ENCODE results near the gene TP53RK. TPM values are rescaled to one million over a fixed set of nuclear protein-coding genes. Genes with fewer than 3 reads are reported as not detected.

Gene TP53RK
- total RNA-seq, 4 donors from 2014 or later = 7.4 to 12.1 (median 10.6) TPM

DNA sequence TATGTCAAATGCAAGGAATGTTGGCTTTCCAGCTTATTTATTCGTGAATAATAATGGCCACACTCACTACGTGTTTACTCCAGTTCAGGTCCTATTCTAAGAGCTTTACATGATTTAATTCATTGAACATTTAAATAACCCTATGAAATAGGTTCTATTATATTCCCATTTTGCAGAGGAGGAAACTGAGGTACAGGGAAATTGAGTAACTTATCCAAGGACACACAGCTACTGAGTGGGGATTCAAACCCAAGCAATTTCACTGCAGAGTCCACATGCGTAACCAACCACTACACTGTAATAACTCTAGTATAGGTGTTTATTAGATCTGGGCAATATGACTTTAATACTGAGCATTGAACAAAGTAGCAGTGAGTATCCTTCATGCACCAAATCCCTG is 25.7 kb downstream of the TP53RK start:
- TF ChIP-seq, protein P1, sequence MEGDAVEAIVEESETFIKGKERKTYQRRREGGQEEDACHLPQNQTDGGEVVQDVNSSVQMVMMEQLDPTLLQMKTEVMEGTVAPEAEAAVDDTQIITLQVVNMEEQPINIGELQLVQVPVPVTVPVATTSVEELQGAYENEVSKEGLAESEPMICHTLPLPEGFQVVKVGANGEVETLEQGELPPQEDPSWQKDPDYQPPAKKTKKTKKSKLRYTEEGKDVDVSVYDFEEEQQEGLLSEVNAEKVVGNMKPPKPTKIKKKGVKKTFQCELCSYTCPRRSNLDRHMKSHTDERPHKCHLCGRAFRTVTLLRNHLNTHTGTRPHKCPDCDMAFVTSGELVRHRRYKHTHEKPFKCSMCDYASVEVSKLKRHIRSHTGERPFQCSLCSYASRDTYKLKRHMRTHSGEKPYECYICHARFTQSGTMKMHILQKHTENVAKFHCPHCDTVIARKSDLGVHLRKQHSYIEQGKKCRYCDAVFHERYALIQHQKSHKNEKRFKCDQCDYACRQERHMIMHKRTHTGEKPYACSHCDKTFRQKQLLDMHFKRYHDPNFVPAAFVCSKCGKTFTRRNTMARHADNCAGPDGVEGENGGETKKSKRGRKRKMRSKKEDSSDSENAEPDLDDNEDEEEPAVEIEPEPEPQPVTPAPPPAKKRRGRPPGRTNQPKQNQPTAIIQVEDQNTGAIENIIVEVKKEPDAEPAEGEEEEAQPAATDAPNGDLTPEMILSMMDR (IDR thresholded peaks at IDR 0.05) = no peak
- TF ChIP-seq POLR2A (IDR thresholded peaks at IDR 0.05) = no peak
- Histone ChIP-seq H3K27me3 (no peaks in the 10 kb centered on the region), H3K9me3 (no peaks in the 10 kb centered on the region), H3K36me3 (no peaks in the 10 kb centered on the region), H3K27ac (no peak overlapping the region), H3K4me1 (no peaks in the 10 kb centered on the region), H3K4me3 (no peak overlapping the region)
- DNase-seq = no peak

DNA sequence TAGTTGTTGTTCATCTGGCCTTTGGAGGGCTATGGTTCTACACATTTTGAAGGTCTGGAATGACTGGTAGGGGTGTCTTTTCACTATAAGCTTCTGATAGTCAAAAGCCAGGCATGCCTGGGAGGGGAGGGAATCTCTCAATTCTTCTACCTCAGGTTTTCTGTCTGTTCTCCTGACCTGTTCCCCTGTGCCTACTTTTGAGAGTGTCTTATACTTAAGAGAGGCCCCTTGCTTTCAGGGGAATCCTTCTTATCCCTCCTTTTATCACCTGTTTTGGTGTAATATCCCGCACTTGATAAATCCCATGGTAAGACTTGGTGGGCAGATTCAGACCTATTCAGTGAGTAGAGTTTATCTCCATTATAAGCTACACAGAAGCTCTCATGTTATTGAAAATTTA is 27.6 kb downstream of the TP53RK start:
- H3K4me1 ChIP-seq = no peaks in the 10 kb centered on the region
- DNase-seq = no peak
- TF ChIP-seq POLR2A (IDR thresholded peaks at IDR 0.05) = no peak
- TF ChIP-seq, protein P1 (IDR thresholded peaks at IDR 0.05) = no peak
- no peaks in the 10 kb centered on the region for H3K36me3 ChIP-seq
- H3K4me3 ChIP-seq = no peak overlapping the region
- H3K27me3 ChIP-seq = no peaks in the 10 kb centered on the region
- no peak overlapping the region for H3K27ac ChIP-seq
- no peaks in the 10 kb centered on the region for H3K9me3 ChIP-seq

DNA sequence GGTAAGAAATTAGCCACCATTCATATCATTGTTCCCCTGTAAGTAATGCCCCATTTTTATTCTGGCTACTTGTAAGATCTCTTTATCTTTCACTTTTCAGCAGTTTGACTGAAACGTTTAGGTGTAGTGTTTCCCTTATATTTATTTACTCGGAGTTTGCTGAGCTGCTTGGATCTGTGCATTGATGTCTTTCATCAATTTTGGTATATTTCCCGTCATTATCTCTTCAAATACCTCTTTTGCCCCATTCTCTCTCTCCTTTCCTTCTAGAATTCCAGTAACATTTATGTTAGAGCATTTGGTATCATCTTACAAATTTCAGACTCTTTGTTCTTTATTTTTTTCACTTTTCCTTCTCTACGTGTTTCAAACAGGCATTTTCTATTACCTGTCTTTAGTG is 28.8 kb downstream of the TP53RK start:
- TF ChIP-seq, protein P1 (IDR thresholded peaks at IDR 0.05) = no peak
- TF ChIP-seq POLR2A (IDR thresholded peaks at IDR 0.05) = no peak
- Histone ChIP-seq H3K9me3 (no peaks in the 10 kb centered on the region), H3K27ac (no peak overlapping the region), H3K4me1 (no peaks in the 10 kb centered on the region), H3K36me3 (no peaks in the 10 kb centered on the region), H3K27me3 (no peaks in the 10 kb centered on the region), H3K4me3 (no peak overlapping the region)
- DNase-seq = no peak

DNA sequence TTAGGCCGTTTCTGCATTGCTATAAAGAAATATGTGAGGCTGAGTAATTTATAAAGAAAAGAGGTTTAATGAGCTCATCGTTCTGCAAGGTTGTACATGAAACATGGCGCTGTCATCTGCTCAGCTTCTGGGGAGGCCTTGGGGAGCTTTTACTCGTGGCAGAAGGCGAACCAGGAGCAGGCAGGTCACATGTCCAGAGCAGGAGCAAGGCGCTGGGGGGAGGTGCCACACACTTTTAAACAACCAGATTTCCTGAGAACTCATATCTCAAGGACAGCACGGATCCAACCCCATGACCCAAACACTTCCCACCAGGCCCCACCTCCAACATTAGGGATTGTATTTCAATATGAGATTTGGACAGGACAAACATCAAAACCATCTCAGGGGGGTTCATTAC is 31.6 kb downstream of the TP53RK start:
- H3K27me3 ChIP-seq = no peaks in the 10 kb centered on the region
- H3K4me1 ChIP-seq = no peaks in the 10 kb centered on the region
- TF ChIP-seq, protein P1 (IDR thresholded peaks at IDR 0.05) = no peak
- TF ChIP-seq POLR2A (IDR thresholded peaks at IDR 0.05) = no peak
- H3K27ac ChIP-seq = no peak overlapping the region
- H3K4me3 ChIP-seq = no peak overlapping the region
- DNase-seq = no peak
- no peaks in the 10 kb centered on the region for H3K36me3 ChIP-seq
- H3K9me3 ChIP-seq = no peaks in the 10 kb centered on the region

DNA sequence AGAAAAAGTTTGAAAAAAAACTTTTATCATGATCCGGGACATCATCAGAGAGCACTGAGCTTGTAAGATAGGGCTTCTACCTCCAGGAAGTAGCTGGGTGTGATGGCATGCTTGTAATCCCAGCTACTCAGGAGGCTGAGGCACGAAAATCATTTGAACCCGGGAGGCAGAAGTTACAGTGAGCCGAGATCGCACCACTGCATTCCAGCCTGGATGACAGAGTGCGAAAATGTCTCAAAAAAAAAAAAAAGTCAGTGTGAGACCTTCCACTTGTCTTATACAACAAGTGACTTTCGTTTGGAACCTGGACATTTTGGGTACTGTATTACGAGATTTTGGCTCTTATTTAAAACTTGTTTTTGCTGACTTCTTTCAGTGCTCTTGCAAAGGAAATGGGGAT is 32.1 kb downstream of the TP53RK start:
- Histone ChIP-seq H3K36me3 (no peaks in the 10 kb centered on the region), H3K4me1 (no peaks in the 10 kb centered on the region), H3K27ac (no peak overlapping the region), H3K4me3 (no peak overlapping the region), H3K27me3 (no peaks in the 10 kb centered on the region), H3K9me3 (no peaks in the 10 kb centered on the region)
- no peak for TF ChIP-seq POLR2A (IDR thresholded peaks at IDR 0.05)
- TF ChIP-seq, protein P1 (IDR thresholded peaks at IDR 0.05) = no peak
- no peak for DNase-seq

DNA sequence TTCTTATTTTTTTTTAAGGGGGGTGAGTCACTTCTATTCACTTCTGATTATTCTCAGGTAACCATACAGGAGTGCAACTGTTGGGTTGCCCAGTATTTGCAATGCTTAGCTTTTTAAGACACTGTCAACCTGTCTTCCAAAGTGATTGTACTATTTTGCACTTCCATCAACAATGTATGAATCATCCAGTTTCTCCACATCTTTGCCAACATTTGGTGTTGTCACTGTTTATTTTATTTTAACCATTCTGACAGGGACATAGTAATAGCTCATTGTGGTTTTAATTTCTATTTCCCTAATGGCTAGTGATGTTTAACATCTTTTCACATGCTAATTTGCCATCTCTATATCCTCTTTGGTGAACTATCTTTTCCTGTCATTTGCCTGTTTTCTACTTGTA is 36.5 kb downstream of the TP53RK start:
- Histone ChIP-seq H3K9me3 (no peaks in the 10 kb centered on the region), H3K27ac (no peak overlapping the region), H3K36me3 (no peaks in the 10 kb centered on the region), H3K27me3 (peaks cover 0 to 9% of the 10 kb centered on the region in 2 donors), H3K4me1 (no peaks in the 10 kb centered on the region), H3K4me3 (no peak overlapping the region)
- no peak for DNase-seq
- no peak for TF ChIP-seq POLR2A (IDR thresholded peaks at IDR 0.05)
- TF ChIP-seq, protein P1 (IDR thresholded peaks at IDR 0.05) = no peak

Data from Peyer's patch (tissue), 4 donors.